GM21786 (cell line): ENCODE measurements around the gene CYP2W1.

Experiments
- ATAC-seq: cut with Tn5 transposase; IDR thresholded peaks from one replicate; pipeline ENCODE4 v1.9.1; 2021; ENCODE audit not compliant: unreplicated experiment

Gene CYP2W1

DNA sequence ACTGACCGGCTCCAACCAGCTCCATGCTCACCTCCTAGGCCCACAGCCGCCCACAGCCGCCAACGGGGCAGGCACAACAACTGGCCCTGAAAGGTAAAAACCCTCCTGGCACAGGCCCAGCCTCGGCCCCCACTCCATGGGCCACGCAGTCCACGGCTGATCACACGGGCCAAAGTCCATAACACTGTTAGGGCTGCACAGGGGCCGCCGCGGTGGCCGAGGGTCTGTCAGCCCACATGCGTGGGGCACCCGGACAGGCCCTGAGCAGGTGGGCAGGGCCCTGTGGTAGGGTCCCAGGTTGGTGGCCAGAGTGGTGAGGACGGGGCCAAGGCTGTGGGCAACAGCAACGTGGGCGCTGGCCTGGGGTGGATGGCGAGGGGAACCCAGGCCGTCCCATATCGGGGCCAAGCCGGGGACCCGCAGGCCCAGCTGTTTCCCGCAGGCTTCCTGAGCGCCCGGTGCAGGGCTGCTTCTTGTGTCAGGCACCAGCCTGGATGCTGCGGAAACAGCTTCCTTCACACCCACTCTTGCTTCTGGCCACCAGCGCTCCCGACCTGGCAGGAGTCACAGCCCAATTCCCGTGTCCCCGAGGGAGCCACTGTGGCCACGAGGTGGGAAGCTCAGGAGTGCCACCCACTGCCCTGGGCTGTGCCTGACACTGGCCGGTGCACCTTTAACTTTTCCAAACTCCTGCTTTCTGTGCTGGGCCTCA is 29.2 kb downstream of the CYP2W1 start:
- no peak for ATAC-seq

GRCh38 chr7:1012716-1013095 is 29.7 kb downstream of the CYP2W1 start:
- no peak for ATAC-seq

- ATAC-seq = no peak
Observed at GRCh38 chr7:1013581-1013980, 30.6 kb downstream of the CYP2W1 start.

DNA sequence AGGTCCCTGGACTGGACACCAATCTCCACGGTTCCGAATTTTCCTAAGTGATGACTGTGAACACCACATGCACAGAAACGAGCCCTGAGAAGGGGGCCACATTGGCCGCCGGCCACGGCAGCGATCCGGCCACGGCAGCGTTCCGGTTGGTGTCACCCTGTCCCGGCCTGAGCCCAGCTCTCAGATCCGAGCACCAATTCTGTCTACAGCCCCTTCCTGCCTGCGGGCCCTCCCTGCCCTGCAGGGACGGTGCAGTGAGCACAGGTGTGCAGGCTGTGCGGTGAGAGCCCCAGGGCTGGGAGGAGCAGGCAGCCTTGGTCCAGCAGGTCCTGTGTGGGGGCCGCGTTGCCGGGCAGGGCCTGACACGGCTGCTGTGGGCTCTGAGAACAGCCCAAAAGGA is 31.7 kb downstream of the CYP2W1 start:
- ATAC-seq = no peak

DNA sequence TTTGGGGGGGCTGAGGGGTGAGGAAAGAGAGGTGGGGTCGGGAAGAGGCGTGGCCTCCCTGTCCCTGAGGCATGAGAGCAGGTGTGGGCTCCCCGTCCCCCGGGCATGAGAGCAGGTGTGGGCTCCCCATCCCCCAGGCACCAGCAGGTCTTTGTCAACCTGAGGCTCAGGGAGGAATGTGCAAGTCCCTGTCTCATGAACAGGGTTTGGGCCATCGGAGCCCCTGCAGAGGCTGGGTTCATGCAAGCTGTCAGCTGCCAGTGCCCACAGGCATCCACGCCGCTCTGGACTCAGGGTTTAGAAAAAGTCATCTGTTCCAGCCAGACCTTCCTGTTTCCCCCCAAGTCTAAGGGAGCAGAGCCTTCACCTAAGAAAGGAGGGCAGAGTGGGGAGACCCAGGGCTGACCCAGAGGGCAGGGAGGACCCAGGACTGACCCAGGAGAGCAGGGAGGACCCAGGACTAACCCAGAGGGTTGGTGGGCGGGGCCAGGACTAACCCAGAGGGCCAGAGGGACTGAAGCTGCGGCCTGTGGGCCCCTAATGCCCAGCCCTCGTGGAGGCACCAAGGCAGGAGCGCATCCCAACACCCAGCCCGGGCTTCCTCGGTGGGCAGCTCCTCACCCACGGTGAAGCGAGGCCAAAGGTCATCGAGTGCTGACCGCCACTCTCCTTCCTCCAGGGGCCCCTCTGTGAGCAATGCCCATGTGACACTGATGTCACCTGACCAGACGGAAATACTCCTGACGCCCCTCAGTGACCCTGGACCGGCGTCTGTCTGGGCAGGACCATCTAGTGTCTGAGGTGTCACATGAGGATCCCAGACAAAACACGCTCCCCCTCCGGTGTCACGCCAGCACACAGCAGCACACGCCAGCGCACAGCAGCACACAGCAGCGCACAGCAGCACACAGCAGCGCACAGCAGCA is 32.5 kb downstream of the CYP2W1 start:
- ATAC-seq = no peak

GRCh38 chr7:1016577-1017531 is 33.9 kb downstream of the CYP2W1 start:
- no peak for ATAC-seq

GRCh38 chr7:1017586-1018333 is 34.8 kb downstream of the CYP2W1 start:
- ATAC-seq = no peak

DNA sequence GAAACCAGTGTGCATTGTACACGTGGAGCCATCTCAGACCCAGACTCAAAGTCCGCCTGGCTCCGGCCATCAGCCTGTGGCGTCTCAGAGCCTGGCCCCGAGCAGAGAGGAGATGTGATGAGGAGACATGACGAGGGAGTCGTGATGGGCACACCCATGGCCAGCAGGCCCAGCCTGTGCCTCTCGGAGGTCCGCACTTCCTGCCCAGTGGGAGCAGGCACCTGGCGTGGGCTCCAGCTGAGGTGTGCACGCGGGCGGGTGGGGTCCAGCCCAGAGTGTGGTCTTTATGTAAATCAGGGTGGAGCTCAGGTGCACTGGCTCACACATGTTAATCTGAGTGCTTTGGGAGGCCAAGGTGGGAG is 35.3 kb downstream of the CYP2W1 start:
- ATAC-seq = no peak

DNA sequence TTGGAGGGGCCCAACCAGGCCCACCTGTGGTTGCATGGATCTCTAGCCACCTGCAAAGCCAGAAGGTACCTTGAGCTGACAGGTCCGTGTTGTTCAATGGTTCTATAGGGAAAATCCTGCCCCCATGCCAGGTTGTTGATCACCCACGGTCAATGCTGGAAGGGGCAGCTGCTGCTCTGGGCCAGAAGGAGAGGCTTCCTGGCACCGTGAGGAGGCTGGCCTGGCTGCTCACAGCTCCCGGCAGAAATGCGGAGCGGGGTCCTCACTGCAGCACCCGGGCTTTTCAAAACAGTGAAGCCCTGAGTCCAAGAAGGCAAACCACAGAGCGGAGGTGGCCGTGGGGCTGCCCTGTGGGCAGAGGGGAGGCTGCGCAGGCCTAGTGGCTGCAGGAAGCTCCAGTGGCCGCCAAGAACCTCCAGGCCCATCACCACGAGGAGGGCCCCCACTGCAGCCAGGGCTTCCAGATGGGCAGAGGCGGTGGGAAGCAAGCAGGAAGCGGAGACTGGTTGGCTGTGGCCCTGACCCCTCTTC is 36.3 kb downstream of the CYP2W1 start:
- no peak for ATAC-seq

GRCh38 chr7:1019789-1020610 is 37.0 kb downstream of the CYP2W1 start:
- no peak for ATAC-seq

GRCh38 chr7:1020849-1021251 is 37.9 kb downstream of the CYP2W1 start:
- no peak for ATAC-seq

- no peak for ATAC-seq
Observed at GRCh38 chr7:1021366-1021765, 38.4 kb downstream of the CYP2W1 start.

DNA sequence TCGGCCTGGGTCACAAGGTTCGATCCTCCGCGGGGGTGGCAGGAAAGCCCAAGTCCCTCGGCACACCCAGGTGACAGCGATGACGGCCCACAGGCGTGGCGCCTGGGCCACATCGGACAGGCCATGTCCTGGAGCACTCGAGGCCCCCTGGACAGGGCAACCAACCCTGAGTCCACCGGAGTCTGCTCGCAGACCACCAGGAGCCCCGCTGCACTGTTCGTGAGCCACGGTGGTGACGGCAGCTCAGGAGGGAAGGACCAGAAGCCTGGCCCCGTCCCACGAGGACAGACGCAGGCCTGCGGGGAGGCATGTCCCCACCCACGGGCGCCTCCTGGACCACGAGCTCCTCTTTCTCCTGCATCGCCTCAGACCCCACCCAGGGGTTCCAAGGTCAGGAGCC is 39.0 kb downstream of the CYP2W1 start:
- ATAC-seq = no peak

DNA sequence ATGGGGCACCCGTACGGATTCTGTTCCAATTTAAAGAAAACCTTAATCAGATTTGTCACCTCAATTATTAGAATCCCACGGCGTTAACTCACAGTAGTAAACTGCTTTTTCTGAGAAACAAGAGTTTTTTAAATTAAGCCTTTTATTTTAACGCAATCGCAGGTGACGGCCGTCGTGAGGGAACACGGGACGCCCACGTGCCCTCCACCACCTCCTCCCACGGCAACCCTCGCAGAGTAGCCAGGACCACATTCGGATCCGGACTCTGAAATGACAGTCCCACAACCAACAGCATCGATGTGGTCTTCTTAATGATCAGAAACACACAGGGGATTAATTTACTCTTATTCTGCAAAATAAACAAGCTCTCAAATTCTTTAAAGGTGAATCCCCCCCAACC is 39.4 kb downstream of the CYP2W1 start:
- ATAC-seq = no peak

GRCh38 chr7:1022801-1023465 is 40.0 kb downstream of the CYP2W1 start:
- no peak for ATAC-seq

- ATAC-seq = peak; percentile 68
Observed at GRCh38 chr7:1024331-1024841, 41.4 kb downstream of the CYP2W1 start.

- no peak for ATAC-seq
Observed at GRCh38 chr7:1024876-1025742, 42.1 kb downstream of the CYP2W1 start.
